K562 (cell line): ENCODE measurements around the gene B3GALT5. TPM values are rescaled to one million over a fixed set of nuclear protein-coding genes. Genes with fewer than 3 reads are reported as not detected.

Experiments used
- ATAC-seq: fragments of 200-7000 bp; cut with Tn5 transposase; 3 replicates; pipeline ENCODE4 v1.9.1; 2020; ENCODE audit warnings: moderate library complexity
- BruUV-seq: library from RNA; stranded (reverse); fragments of 400-500 nt; replicated peaks from 2 replicates; lab custom pipeline; 2021; lab: Mats Ljungman, UMichigan
- CTCF ChIA-PET: fragments of 300-600 bp; formaldehyde crosslinking; extraction: SDS; loops from one replicate; lab custom pipeline; 2021; ENCODE audit warnings: low intra/inter-chr PET ratio; lab: Yijun Ruan, JAX
- POLR2A ChIA-PET: fragments of 300-600, 350-650 bp; sonication (Branson Sonifier 250); formaldehyde crosslinking; extraction: SDS; loops from one replicate; lab custom pipeline; 2021; ENCODE audit warnings: antibody characterized with exemption, inconsistent platforms; lab: Yijun Ruan, JAX
- DNase-seq, 4 experiments: peaks; one replicate each; pipeline versions ENCODE4 v3.0.0 to v3.0.0-alpha.2; 2011 to 2018; ENCODE audit warnings: low spot score in 3 of 4, mixed read lengths in 3 of 4; ENCODE audit errors: extremely low read depth in 1 of 4
- FAIRE-seq: peaks from 2 replicates; lab custom pipeline; 2011; peaks lifted over from hg19 to GRCh38; lab: Jason Lieb, UNC
- H2AFZ ChIP-seq: 2 replicates; pipeline ENCODE4 v1.6.0; 2011; ENCODE audit warnings: low read depth, low read length, control low read depth, inconsistent platforms
- H3K27ac ChIP-seq: fragments of 200-600 bp; 3 replicates; pipeline ENCODE4 v1.8.0; 2011; ENCODE audit warnings: low read depth, mild to moderate bottlenecking, control low read depth, inconsistent platforms, low read length, moderate library complexity, mixed read lengths; ENCODE audit errors: extremely low read depth
- H3K27me3 ChIP-seq, 2 experiments: fragments of 300-600 bp in 1 of 2; 2 replicates in 1 of 2; 3 replicates in 1 of 2; pipeline versions ENCODE4 v1.6.0 to v1.8.0; 2011; ENCODE audit warnings: inconsistent platforms in 2 of 2, low read length in 2 of 2, mild to moderate bottlenecking in 1 of 2, mixed read lengths in 1 of 2, moderate library complexity in 1 of 2; ENCODE audit not compliant: control insufficient read depth in 2 of 2, insufficient read depth in 2 of 2
- H3K36me3 ChIP-seq: fragments of 300-600 bp; 3 replicates; pipeline ENCODE4 v1.8.0; 2011; ENCODE audit warnings: mild to moderate bottlenecking, low read length, inconsistent platforms; ENCODE audit not compliant: control insufficient read depth, insufficient read depth
- H3K4me1 ChIP-seq, 2 experiments: fragments of 200-600 bp in 1 of 2; replicated peaks in 1 of 2; 2 replicates in 1 of 2; 3 replicates in 1 of 2; pipeline versions ENCODE4 v1.5.1 to v1.8.0; 2011; ENCODE audit warnings: inconsistent platforms in 2 of 2, low read length in 2 of 2, mild to moderate bottlenecking in 1 of 2, mixed read lengths in 1 of 2, moderate library complexity in 1 of 2; ENCODE audit not compliant: control insufficient read depth in 2 of 2, insufficient read depth in 2 of 2
- H3K4me2 ChIP-seq: 2 replicates; pipeline ENCODE4 v1.6.1; 2011; ENCODE audit warnings: low read length, control low read depth, inconsistent platforms, mixed read lengths; ENCODE audit not compliant: insufficient read depth
- H3K4me3 ChIP-seq: fragments of 200-600 bp; sonication (generic), shearing (Covaris generic); 2 replicates; pipeline ENCODE4 v1.5.1; 2016; ENCODE audit warnings: control low read depth, inconsistent platforms
- H3K79me2 ChIP-seq: fragments of 200-600 bp; 3 replicates; pipeline ENCODE4 v1.8.0; 2011; ENCODE audit warnings: low read length, inconsistent platforms; ENCODE audit not compliant: control insufficient read depth, insufficient read depth
- H3K9ac ChIP-seq, 2 experiments: 2 replicates each; pipeline versions ENCODE4 v1.6.0 to v1.6.1; 2011; ENCODE audit warnings: low read depth in 2 of 2, low read length in 2 of 2, control low read depth in 1 of 2, inconsistent platforms in 1 of 2, mild to moderate bottlenecking in 1 of 2, mixed read lengths in 1 of 2; ENCODE audit not compliant: insufficient read depth in 1 of 2
- H3K9me1 ChIP-seq: one replicate; pipeline ENCODE4 v1.6.0; 2011; ENCODE audit warnings: inconsistent platforms, mild to moderate bottlenecking, low read length, moderate library complexity; ENCODE audit not compliant: control insufficient read depth, insufficient read depth
- H3K9me3 ChIP-seq: replicated peaks from 2 replicates; pipeline ENCODE4 v1.5.1; 2011; ENCODE audit warnings: low read depth, low read length, inconsistent platforms; ENCODE audit not compliant: control insufficient read depth, insufficient read depth
- H4K20me1 ChIP-seq: replicated peaks from 2 replicates; pipeline ENCODE4 v1.6.1; 2011; ENCODE audit warnings: low read length, inconsistent platforms, mixed read lengths; ENCODE audit not compliant: control insufficient read depth, insufficient read depth
- BHLHE40 ChIP-seq: IDR thresholded peaks from 2 replicates; pipeline ENCODE4 v1.6.1; 2011; ENCODE audit warnings: low read length, improper control_type of control experiment
- CBFB ChIP-seq: sonication (generic); formaldehyde crosslinking; IDR thresholded peaks from 2 replicates; pipeline ENCODE4 v1.4.0; 2020; ENCODE audit warnings: mild to moderate bottlenecking, missing genetic modification reagents
- CUX1 ChIP-seq: fragments of 200-800 bp; sonication (Bioruptor generic); IDR thresholded peaks from 2 replicates; pipeline ENCODE4 v1.6.1; 2016; ENCODE audit warnings: missing genetic modification characterization, missing compliant biosample characterization
- GABPA ChIP-seq: fragments of 200-800 bp; sonication (Bioruptor generic); conservative IDR thresholded peaks from 2 replicates; pipeline ENCODE4 v1.6.1; 2016; ENCODE audit warnings: low read depth, missing genetic modification characterization, missing compliant biosample characterization
- HMG20A ChIP-seq: fragments of 450-650 bp; formaldehyde crosslinking; conservative IDR thresholded peaks from 2 replicates; pipeline ENCODE4 v1.4.0; 2020; ENCODE audit warnings: mild to moderate bottlenecking, mixed read lengths
- KAT2B ChIP-seq: IDR thresholded peaks from one replicate; pipeline ENCODE4 v1.6.1; 2012; ENCODE audit warnings: low read depth, mild to moderate bottlenecking, control low read depth, inconsistent platforms, low read length, moderate library complexity
- MEF2D ChIP-seq: conservative IDR thresholded peaks from 2 replicates; pipeline ENCODE4 v1.6.1; 2016; ENCODE audit warnings: low read depth, missing genetic modification characterization, missing compliant biosample characterization
- SRSF9 ChIP-seq: fragments of 200-400 bp; formaldehyde crosslinking; IDR thresholded peaks from 2 replicates; pipeline ENCODE4 v1.6.1; 2017; ENCODE audit warnings: low read depth, low read length, borderline replicate concordance
- ZNF12 ChIP-seq: sonication (generic); formaldehyde crosslinking; IDR thresholded peaks from 2 replicates; pipeline ENCODE4 v1.4.0; 2020; ENCODE audit warnings: mild to moderate bottlenecking, missing genetic modification reagents
- ZNF347 ChIP-seq: fragments of 450-650 bp; formaldehyde crosslinking; IDR thresholded peaks from 2 replicates; pipeline ENCODE4 v1.4.0; 2020; ENCODE audit warnings: low read depth, mild to moderate bottlenecking, moderate library complexity
- WGBS: fragments of 100-300 bp; shearing (Covaris generic); methylation state at CpG from one replicate; pipeline ENCODE4 v1.1.6; 2016; ENCODE audit warnings: low coverage, mixed read lengths; ENCODE audit not compliant: insufficient coverage; ENCODE audit errors: missing lambda C conversion rate; 5-methylcytosine and 5-hydroxymethylcytosine counted together
- in situ Hi-C: fragments of 300-500 bp; cut with MboI; formaldehyde crosslinking; loops from 4 replicates; pipeline ENCODE4 v1.15.0; 2018; ENCODE audit warnings: inconsistent platforms, mixed read lengths
- intact Hi-C: fragments of 100-400 bp; cut with micrococcal nuclease; formaldehyde crosslinking; loops from 2 replicates; pipeline ENCODE4 v1.14.2; 2022
- polyA plus RNA-seq, 8 experiments: library from polyadenylated mRNA; depleted of rRNA in 4 of 8; stranded (reverse) in 5 of 8; unstranded in 3 of 8; fragments of >200 nt; fragmentation: Nextera tagmentation in 2 of 8; fragmentation: Illumina TruSeq in 1 of 8; extraction: Ambion mirVana in 2 of 8; extraction: Trizol in 1 of 8; gene quantifications; 2 replicates each; pipeline versions ENCODE4 v1.2.1 to v1.2.3, GENCODE V29; 2011 to 2014; ENCODE audit warnings: inconsistent platforms in 1 of 8, missing spikeins in 1 of 8
- total RNA-seq, 7 experiments: library from RNA; depleted of rRNA in 6 of 7; stranded (reverse); fragments of >200 nt in 6 of 7; fragmentation: Illumina TruSeq in 2 of 7; extraction: Trizol in 2 of 7; gene quantifications; 2 replicates each; pipeline versions ENCODE4 v1.2.1 to v1.2.3, GENCODE V29; 2011 to 2021; ENCODE audit warnings: low replicate concordance in 1 of 7
- TF ChIP-seq, protein P1 (sequence below), 2 experiments: fragments of 450-650 bp in 1 of 2; sonication (generic) in 1 of 2; formaldehyde crosslinking in 1 of 2; IDR thresholded peaks in 1 of 2; conservative IDR thresholded peaks in 1 of 2; 2 replicates each; pipeline versions ENCODE4 v1.6.1 to v1.8.1; 2016 to 2023; ENCODE audit warnings: mild to moderate bottlenecking in 2 of 2, moderate library complexity in 2 of 2, inconsistent platforms in 1 of 2, missing genetic modification reagents in 1 of 2
- TF ChIP-seq, protein P2 (sequence below): fragments of 200-800 bp; sonication (Bioruptor generic); IDR thresholded peaks from 2 replicates; pipeline ENCODE4 v1.6.1; 2017; ENCODE audit warnings: missing genetic modification characterization, missing compliant biosample characterization

The B3GALT5 gene
- total and polyA plus RNA-seq, 9 of the 15 experiments (the other 6 are each of a cell fraction or from before 2014, with no cell fraction given): 0.02 TPM; not detected in 8

DNA sequence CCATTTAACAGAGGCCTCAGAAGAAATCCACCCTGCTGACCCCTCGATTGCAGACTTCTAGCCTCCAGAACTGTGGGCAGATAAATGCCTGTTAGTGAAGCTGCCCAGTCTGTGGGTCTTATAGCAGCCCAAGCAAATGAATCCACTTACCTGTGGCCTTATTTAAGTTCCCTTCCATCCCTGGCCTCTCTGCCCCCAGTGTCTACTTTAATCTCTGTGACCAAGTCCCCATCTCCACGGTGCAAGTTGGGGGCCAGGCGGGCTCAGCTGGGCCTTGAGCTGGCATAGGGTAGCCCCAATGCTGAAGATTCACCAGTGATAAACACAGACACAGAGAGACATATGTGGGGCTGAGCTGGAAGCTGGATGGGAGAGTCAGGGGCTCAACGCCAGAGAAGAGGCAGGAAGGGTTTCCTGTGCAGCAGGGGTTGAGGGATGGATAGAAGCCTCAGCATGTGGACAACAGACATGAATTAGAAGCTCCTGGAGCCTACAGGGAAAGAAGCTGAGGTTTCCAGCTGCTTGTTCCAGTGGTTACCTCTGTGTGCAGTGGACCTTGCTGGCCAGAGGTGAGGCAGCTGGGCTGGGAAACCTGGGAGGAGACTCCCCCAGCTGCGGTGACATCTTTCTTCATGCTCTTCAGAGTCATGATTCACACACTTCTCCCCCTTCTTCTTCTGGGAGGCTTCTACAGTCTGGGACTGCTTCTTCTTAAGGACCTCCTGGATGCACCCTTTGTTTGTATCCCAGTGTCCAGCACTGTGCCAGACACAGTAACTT, 13.4 kb upstream of the B3GALT5 start:
- BruUV-seq: no TSS peak
- ATAC-seq: no peak
- no peaks in the 10 kb centered on the region for H3K36me3 ChIP-seq

More for the DNA sequence above, 13.4 kb upstream of the B3GALT5 start:
- no peak overlapping the region for H3K4me3 ChIP-seq
- FAIRE-seq: no peak
- WGBS: under 1% methylated on average over 5 of the region's 5 CpGs
- H3K27ac ChIP-seq: no peak overlapping the region
- no peaks in the 10 kb centered on the region for H3K9me3 ChIP-seq
- no peaks in the 10 kb centered on the region for H3K79me2 ChIP-seq
- H3K27me3 ChIP-seq: peaks cover 25 to 32% of the 10 kb centered on the region in 2 experiments
- H3K4me2 ChIP-seq: no peak overlapping the region
- ChIA-PET CTCF (no interaction called here), POLR2A (interaction anchor here (1.1 to 1.2 kb wide), 2 partner anchors 9 to 95 kb away, joined by 3 to 4 read pairs; no protein-coding TSS in a partner anchor)
- no peak overlapping the region for H2AFZ ChIP-seq
- H3K9ac ChIP-seq: no peak overlapping the region
- intact Hi-C loops (no loop called here), in situ Hi-C loops (no loop called here)
- DNase-seq: no peak
- 0 out of 2 replicates have a peak, but pooled peaks cover 5% of the 10 kb centered on the region for H4K20me1 ChIP-seq
- no peaks in the 10 kb centered on the region for H3K9me1 ChIP-seq
- no peaks in the 10 kb centered on the region for H3K4me1 ChIP-seq
- TF ChIP-seq BHLHE40 (no peak), HMG20A (CRISPR knock-in tag) (no peak), KAT2B (no peak), SRSF9 (no peak), ZNF12 (CRISPR knock-in tag) (no peak), MEF2D (tag) (no peak), CBFB (no peak), ZNF347 (CRISPR knock-in tag) (no peak), CUX1 (CRISPR knock-in tag) (no peak), GABPA (tag) (no peak)
- TF ChIP-seq, protein P1, sequence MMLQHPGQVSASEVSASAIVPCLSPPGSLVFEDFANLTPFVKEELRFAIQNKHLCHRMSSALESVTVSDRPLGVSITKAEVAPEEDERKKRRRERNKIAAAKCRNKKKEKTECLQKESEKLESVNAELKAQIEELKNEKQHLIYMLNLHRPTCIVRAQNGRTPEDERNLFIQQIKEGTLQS (IDR thresholded peaks at IDR 0.05): no peak
- TF ChIP-seq, protein P1 (CRISPR knock-in tag; conservative IDR thresholded peaks at IDR 0.05): no peak
- TF ChIP-seq, protein P2, sequence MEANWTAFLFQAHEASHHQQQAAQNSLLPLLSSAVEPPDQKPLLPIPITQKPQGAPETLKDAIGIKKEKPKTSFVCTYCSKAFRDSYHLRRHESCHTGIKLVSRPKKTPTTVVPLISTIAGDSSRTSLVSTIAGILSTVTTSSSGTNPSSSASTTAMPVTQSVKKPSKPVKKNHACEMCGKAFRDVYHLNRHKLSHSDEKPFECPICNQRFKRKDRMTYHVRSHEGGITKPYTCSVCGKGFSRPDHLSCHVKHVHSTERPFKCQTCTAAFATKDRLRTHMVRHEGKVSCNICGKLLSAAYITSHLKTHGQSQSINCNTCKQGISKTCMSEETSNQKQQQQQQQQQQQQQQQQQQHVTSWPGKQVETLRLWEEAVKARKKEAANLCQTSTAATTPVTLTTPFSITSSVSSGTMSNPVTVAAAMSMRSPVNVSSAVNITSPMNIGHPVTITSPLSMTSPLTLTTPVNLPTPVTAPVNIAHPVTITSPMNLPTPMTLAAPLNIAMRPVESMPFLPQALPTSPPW (CRISPR knock-in tag): no peak
